HL-60 (cell line): Measurements from ENCODE around the gene ALDH3A1.

Experiments
- CTCF ChIP-seq: IDR thresholded peaks from one replicate; pipeline ENCODE4 v1.5.1; 2011; ENCODE audit warnings: low read length, control low read depth, inconsistent platforms; ENCODE audit not compliant: insufficient read depth
- GABPA ChIP-seq: IDR thresholded peaks from 2 replicates; pipeline ENCODE4 v1.6.1; 2012; ENCODE audit warnings: low read depth
- POLR2AphosphoS5 ChIP-seq: IDR thresholded peaks from 2 replicates; pipeline ENCODE4 v1.6.1; 2012; ENCODE audit warnings: low read depth

- no peak for TF ChIP-seq CTCF
- TF ChIP-seq POLR2AphosphoS5 = no peak
- no peak for TF ChIP-seq GABPA
Measured at GRCh38 chr17:19733953-19734526, 14.1 kb downstream of the ALDH3A1 start.
